ENCODE measurements around the gene RHOBTB3. TPM values are rescaled to one million over a fixed set of nuclear protein-coding genes. Genes with fewer than 3 reads are reported as not detected.

RHOBTB3 gene
- total RNA-seq = 10 to 100 TPM; 16.7 to 39.4 (median 28.2) TPM

- H3K4me3 ChIP-seq (ENCODE audit: low read depth, poor library complexity, severe bottlenecking) = peak within 1 kb of the TSS; percentile 88
- intact Hi-C loops (cut with DNase I; ENCODE audit: low total_unique reads) = no loop called here
- WGBS, 2 donors = 1% methylated on average over 32 to 40 of the region's 78 CpGs
- DNase-seq (ENCODE audit: low spot score in 2 of 2) = peak; percentile 88 to 97
- no peak for TF ChIP-seq CTCF (IDR thresholded peaks at IDR 0.05)
- TF ChIP-seq POLR2A (IDR thresholded peaks at IDR 0.05) = peak in 1 of 2 donors; percentile 33
Observed at GRCh38 chr5:95730730-95731570, at the start of gene RHOBTB3. RHOBTB3 (plus strand) TSS chr5:95731336; CDS start chr5:95731683, 347 bp downstream.

GRCh38 chr5:95682891-95683290 lies 48.2 kb upstream of the RHOBTB3 start, which contains the start of gene SPATA9:
SPATA9 (minus strand) TSS chr5:95682991; CDS start chr5:95682854, 137 bp downstream.
- 93 to 96% methylated on average over 1 of the region's 1 CpG for WGBS, 2 donors
- no peak for TF ChIP-seq CTCF (IDR thresholded peaks at IDR 0.05)
- TF ChIP-seq POLR2A (IDR thresholded peaks at IDR 0.05) = no peak
- no peak within 1 kb of the TSS for H3K4me3 ChIP-seq (ENCODE audit: low read depth, poor library complexity, severe bottlenecking)
- intact Hi-C loops (cut with DNase I; ENCODE audit: low total_unique reads) = no loop called here
- DNase-seq (ENCODE audit: low spot score in 2 of 2) = no peak

- intact Hi-C loops (cut with DNase I; ENCODE audit: low total_unique reads) = no loop called here
- TF ChIP-seq POLR2A (IDR thresholded peaks at IDR 0.05) (no peak), CTCF (IDR thresholded peaks at IDR 0.05) (no peak)
- no peak overlapping the region for H3K4me3 ChIP-seq (ENCODE audit: low read depth, poor library complexity, severe bottlenecking)
- 68 to 79% methylated on average over 2 of the region's 2 CpGs for WGBS, 2 donors
- DNase-seq (ENCODE audit: low spot score in 2 of 2) = no peak
Observed at GRCh38 chr5:95684361-95684760, 46.8 kb upstream of the RHOBTB3 start.

- TF ChIP-seq CTCF (IDR thresholded peaks at IDR 0.05) (no peak), POLR2A (IDR thresholded peaks at IDR 0.05) (no peak)
- WGBS, 2 donors = 72 to 89% methylated on average over 2 of the region's 2 CpGs
- DNase-seq (ENCODE audit: low spot score in 2 of 2) = no peak
- intact Hi-C loops (cut with DNase I; ENCODE audit: low total_unique reads) = no loop called here
- no peak overlapping the region for H3K4me3 ChIP-seq (ENCODE audit: low read depth, poor library complexity, severe bottlenecking)
Observed at GRCh38 chr5:95686651-95687050, 44.5 kb upstream of the RHOBTB3 start.

GRCh38 chr5:95689680-95690079 lies 41.5 kb upstream of the RHOBTB3 start:
- TF ChIP-seq CTCF (IDR thresholded peaks at IDR 0.05) (no peak), POLR2A (IDR thresholded peaks at IDR 0.05) (no peak)
- H3K4me3 ChIP-seq (ENCODE audit: low read depth, poor library complexity, severe bottlenecking) = no peak overlapping the region
- no peak for DNase-seq (ENCODE audit: low spot score in 2 of 2)
- WGBS, 2 donors = 93 to 97% methylated on average over 1 of the region's 1 CpG
- intact Hi-C loops (cut with DNase I; ENCODE audit: low total_unique reads) = no loop called here
